K562 (cell line): ENCODE data around the gene PEX6. TPM values are rescaled to one million over a fixed set of nuclear protein-coding genes. Genes with fewer than 3 reads are reported as not detected.

Experiments
- ATAC-seq: fragments of 200-7000 bp; cut with Tn5 transposase; 3 replicates; pipeline ENCODE4 v1.9.1; 2020; ENCODE audit warnings: moderate library complexity
- BruUV-seq: library from RNA; stranded (reverse); fragments of 400-500 nt; replicated peaks from 2 replicates; lab custom pipeline; 2021; lab: Mats Ljungman, UMichigan
- CTCF ChIA-PET: fragments of 300-600 bp; formaldehyde crosslinking; extraction: SDS; loops from one replicate; lab custom pipeline; 2021; ENCODE audit warnings: low intra/inter-chr PET ratio; lab: Yijun Ruan, JAX
- POLR2A ChIA-PET: fragments of 300-600, 350-650 bp; sonication (Branson Sonifier 250); formaldehyde crosslinking; extraction: SDS; loops from one replicate; lab custom pipeline; 2021; ENCODE audit warnings: antibody characterized with exemption, inconsistent platforms; lab: Yijun Ruan, JAX
- DNase-seq, 4 experiments: peaks; one replicate each; pipeline versions ENCODE4 v3.0.0 to v3.0.0-alpha.2; 2011 to 2018; ENCODE audit warnings: low spot score in 3 of 4, mixed read lengths in 3 of 4; ENCODE audit errors: extremely low read depth in 1 of 4
- FAIRE-seq: peaks from 2 replicates; lab custom pipeline; 2011; peaks lifted over from hg19 to GRCh38; lab: Jason Lieb, UNC
- H2AFZ ChIP-seq: 2 replicates; pipeline ENCODE4 v1.6.0; 2011; ENCODE audit warnings: low read depth, low read length, control low read depth, inconsistent platforms
- H3K27ac ChIP-seq: fragments of 200-600 bp; 3 replicates; pipeline ENCODE4 v1.8.0; 2011; ENCODE audit warnings: low read depth, mild to moderate bottlenecking, control low read depth, inconsistent platforms, low read length, moderate library complexity, mixed read lengths; ENCODE audit errors: extremely low read depth
- H3K27me3 ChIP-seq, 2 experiments: fragments of 300-600 bp in 1 of 2; 2 replicates in 1 of 2; 3 replicates in 1 of 2; pipeline versions ENCODE4 v1.6.0 to v1.8.0; 2011; ENCODE audit warnings: inconsistent platforms in 2 of 2, low read length in 2 of 2, mild to moderate bottlenecking in 1 of 2, mixed read lengths in 1 of 2, moderate library complexity in 1 of 2; ENCODE audit not compliant: control insufficient read depth in 2 of 2, insufficient read depth in 2 of 2
- H3K36me3 ChIP-seq: fragments of 300-600 bp; 3 replicates; pipeline ENCODE4 v1.8.0; 2011; ENCODE audit warnings: mild to moderate bottlenecking, low read length, inconsistent platforms; ENCODE audit not compliant: control insufficient read depth, insufficient read depth
- H3K4me1 ChIP-seq, 2 experiments: fragments of 200-600 bp in 1 of 2; replicated peaks in 1 of 2; 2 replicates in 1 of 2; 3 replicates in 1 of 2; pipeline versions ENCODE4 v1.5.1 to v1.8.0; 2011; ENCODE audit warnings: inconsistent platforms in 2 of 2, low read length in 2 of 2, mild to moderate bottlenecking in 1 of 2, mixed read lengths in 1 of 2, moderate library complexity in 1 of 2; ENCODE audit not compliant: control insufficient read depth in 2 of 2, insufficient read depth in 2 of 2
- H3K4me2 ChIP-seq: 2 replicates; pipeline ENCODE4 v1.6.1; 2011; ENCODE audit warnings: low read length, control low read depth, inconsistent platforms, mixed read lengths; ENCODE audit not compliant: insufficient read depth
- H3K4me3 ChIP-seq: fragments of 200-600 bp; sonication (generic), shearing (Covaris generic); 2 replicates; pipeline ENCODE4 v1.5.1; 2016; ENCODE audit warnings: control low read depth, inconsistent platforms
- H3K79me2 ChIP-seq: fragments of 200-600 bp; 3 replicates; pipeline ENCODE4 v1.8.0; 2011; ENCODE audit warnings: low read length, inconsistent platforms; ENCODE audit not compliant: control insufficient read depth, insufficient read depth
- H3K9ac ChIP-seq, 2 experiments: 2 replicates each; pipeline versions ENCODE4 v1.6.0 to v1.6.1; 2011; ENCODE audit warnings: low read depth in 2 of 2, low read length in 2 of 2, control low read depth in 1 of 2, inconsistent platforms in 1 of 2, mild to moderate bottlenecking in 1 of 2, mixed read lengths in 1 of 2; ENCODE audit not compliant: insufficient read depth in 1 of 2
- H3K9me1 ChIP-seq: one replicate; pipeline ENCODE4 v1.6.0; 2011; ENCODE audit warnings: inconsistent platforms, mild to moderate bottlenecking, low read length, moderate library complexity; ENCODE audit not compliant: control insufficient read depth, insufficient read depth
- H3K9me3 ChIP-seq: replicated peaks from 2 replicates; pipeline ENCODE4 v1.5.1; 2011; ENCODE audit warnings: low read depth, low read length, inconsistent platforms; ENCODE audit not compliant: control insufficient read depth, insufficient read depth
- H4K20me1 ChIP-seq: replicated peaks from 2 replicates; pipeline ENCODE4 v1.6.1; 2011; ENCODE audit warnings: low read length, inconsistent platforms, mixed read lengths; ENCODE audit not compliant: control insufficient read depth, insufficient read depth
- CC2D1A ChIP-seq: fragments of 450-650 bp; IDR thresholded peaks from 2 replicates; pipeline ENCODE4 v1.6.1; 2017; ENCODE audit warnings: mild to moderate bottlenecking
- CREB3 ChIP-seq: fragments of 450-650 bp; conservative IDR thresholded peaks from 2 replicates; pipeline ENCODE4 v1.6.1; 2016; ENCODE audit warnings: missing genetic modification characterization, low read depth, mild to moderate bottlenecking, missing compliant biosample characterization, moderate library complexity
- ERF ChIP-seq: fragments of 450-650 bp; formaldehyde crosslinking; IDR thresholded peaks from 2 replicates; pipeline ENCODE4 v1.4.0; 2020; ENCODE audit warnings: mild to moderate bottlenecking, mixed read lengths
- FOXP1 ChIP-seq: sonication (generic); formaldehyde crosslinking; IDR thresholded peaks from 2 replicates; pipeline ENCODE4 v1.8.0; 2022; ENCODE audit warnings: mild to moderate bottlenecking, missing genetic modification reagents
- HMGN3 ChIP-seq: IDR thresholded peaks from 2 replicates; pipeline ENCODE4 v1.6.1; 2011; ENCODE audit warnings: borderline replicate concordance, low read depth, mild to moderate bottlenecking, mixed read lengths, low read length; ENCODE audit not compliant: insufficient read length; ENCODE audit errors: extremely low read depth
- HSF4 ChIP-seq: fragments of 250-450 bp; sonication (Bioruptor Pico); IDR thresholded peaks from 2 replicates; pipeline ENCODE4 v2.1.2; 2022; ENCODE audit warnings: mild to moderate bottlenecking, moderate library complexity, borderline replicate concordance
- IRF9 ChIP-seq: fragments of 450-650 bp; IDR thresholded peaks from 2 replicates; pipeline ENCODE4 v1.6.1; 2016; ENCODE audit warnings: missing biosample characterization, missing genetic modification characterization
- JUN ChIP-seq, 2 experiments: sonication (generic) in 1 of 2; formaldehyde crosslinking in 1 of 2; IDR thresholded peaks; 2 replicates each; pipeline versions ENCODE4 v1.6.1 to v1.8.0; 2012 to 2022; ENCODE audit warnings: borderline replicate concordance in 2 of 2, mild to moderate bottlenecking in 2 of 2, improper control_type of control experiment in 1 of 2, low read depth in 1 of 2, low read length in 1 of 2, missing genetic modification reagents in 1 of 2
- KLF13 ChIP-seq: fragments of 450-650 bp; IDR thresholded peaks from 2 replicates; pipeline ENCODE4 v1.6.1; 2016; ENCODE audit warnings: missing genetic modification characterization, low read depth, mild to moderate bottlenecking, missing compliant biosample characterization, moderate library complexity, borderline replicate concordance
- MAX ChIP-seq: sonication (generic); formaldehyde crosslinking; IDR thresholded peaks from 2 replicates; pipeline ENCODE4 v1.9.0; 2022; ENCODE audit warnings: mild to moderate bottlenecking, missing genetic modification reagents
- MTA1 ChIP-seq: fragments of 450-650 bp; IDR thresholded peaks from 2 replicates; pipeline ENCODE4 v1.6.1; 2017; ENCODE audit warnings: borderline replicate concordance
- NEUROD1 ChIP-seq: fragments of 150-350 bp; IDR thresholded peaks from 2 replicates; pipeline ENCODE4 v1.6.1; 2014; ENCODE audit warnings: borderline replicate concordance, low read length, low read depth; ENCODE audit not compliant: partially characterized antibody
- NR2C1 ChIP-seq, 2 experiments: fragments of 450-650 bp; IDR thresholded peaks; 2 replicates each; pipeline ENCODE4 v1.6.1; 2017; ENCODE audit warnings: mild to moderate bottlenecking in 2 of 2, antibody characterized with exemption in 1 of 2, inconsistent platforms in 1 of 2, missing compliant biosample characterization in 1 of 2, missing genetic modification characterization in 1 of 2
- OTX1 ChIP-seq: fragments of 450-650 bp; formaldehyde crosslinking; IDR thresholded peaks from 2 replicates; pipeline ENCODE4 v1.4.0; 2022; ENCODE audit warnings: mild to moderate bottlenecking
- POLR2B ChIP-seq: fragments of 450-650 bp; IDR thresholded peaks from 2 replicates; pipeline ENCODE4 v1.6.1; 2018; ENCODE audit warnings: low read depth; ENCODE audit not compliant: partially characterized antibody
- PTRF ChIP-seq: fragments of 450-650 bp; IDR thresholded peaks from 2 replicates; pipeline ENCODE4 v1.6.1; 2016; ENCODE audit warnings: mild to moderate bottlenecking, missing genetic modification characterization, missing compliant biosample characterization
- PTTG1 ChIP-seq: fragments of 450-650 bp; IDR thresholded peaks from 2 replicates; pipeline ENCODE4 v1.6.1; 2016; ENCODE audit warnings: low read depth, mild to moderate bottlenecking, missing genetic modification characterization, missing compliant biosample characterization
- RBM39 ChIP-seq: fragments of 200-400 bp; formaldehyde crosslinking; optimal IDR thresholded peaks from 2 replicates; pipeline ENCODE3; 2018; ENCODE audit warnings: low read depth, low read length
- SMAD4 ChIP-seq: fragments of 250-450 bp; sonication (Bioruptor Pico); conservative IDR thresholded peaks from 2 replicates; pipeline ENCODE4 v1.8.0; 2021; ENCODE audit warnings: inconsistent platforms, mild to moderate bottlenecking, moderate library complexity
- ZNF311 ChIP-seq: fragments of 250-450 bp; sonication (Bioruptor Pico); IDR thresholded peaks from 2 replicates; pipeline ENCODE4 v1.4.0; 2020; ENCODE audit warnings: mild to moderate bottlenecking, moderate library complexity
- WGBS: fragments of 100-300 bp; shearing (Covaris generic); methylation state at CpG from one replicate; pipeline ENCODE4 v1.1.6; 2016; ENCODE audit warnings: low coverage, mixed read lengths; ENCODE audit not compliant: insufficient coverage; ENCODE audit errors: missing lambda C conversion rate; 5-methylcytosine and 5-hydroxymethylcytosine counted together
- in situ Hi-C: fragments of 300-500 bp; cut with MboI; formaldehyde crosslinking; loops from 4 replicates; pipeline ENCODE4 v1.15.0; 2018; ENCODE audit warnings: inconsistent platforms, mixed read lengths
- intact Hi-C: fragments of 100-400 bp; cut with micrococcal nuclease; formaldehyde crosslinking; loops from 2 replicates; pipeline ENCODE4 v1.14.2; 2022
- polyA plus RNA-seq, 8 experiments: library from polyadenylated mRNA; depleted of rRNA in 4 of 8; stranded (reverse) in 5 of 8; unstranded in 3 of 8; fragments of >200 nt; fragmentation: Nextera tagmentation in 2 of 8; fragmentation: Illumina TruSeq in 1 of 8; extraction: Ambion mirVana in 2 of 8; extraction: Trizol in 1 of 8; gene quantifications; 2 replicates each; pipeline versions ENCODE4 v1.2.1 to v1.2.3, GENCODE V29; 2011 to 2014; ENCODE audit warnings: inconsistent platforms in 1 of 8, missing spikeins in 1 of 8
- total RNA-seq, 7 experiments: library from RNA; depleted of rRNA in 6 of 7; stranded (reverse); fragments of >200 nt in 6 of 7; fragmentation: Illumina TruSeq in 2 of 7; extraction: Trizol in 2 of 7; gene quantifications; 2 replicates each; pipeline versions ENCODE4 v1.2.1 to v1.2.3, GENCODE V29; 2011 to 2021; ENCODE audit warnings: low replicate concordance in 1 of 7

PEX6 gene
- total and polyA plus RNA-seq, 9 of the 15 experiments (the other 6 are each of a cell fraction or from before 2014, with no cell fraction given): 0.17 to 20.8 (median 6.9) TPM

GRCh38 chr6:42952389-42952788 is 26.6 kb downstream of the PEX6 start:
- no peaks in the 10 kb centered on the region for H4K20me1 ChIP-seq
- DNase-seq (no peak), ATAC-seq (no peak), FAIRE-seq (no peak)
- BruUV-seq: no TSS peak
- H3K36me3 ChIP-seq: no peaks in the 10 kb centered on the region
- H3K79me2 ChIP-seq: no peaks in the 10 kb centered on the region
- no peak overlapping the region for H3K4me3 ChIP-seq
- 62% methylated on average over 4 of the region's 4 CpGs for WGBS
- no peak overlapping the region for H3K9ac ChIP-seq
- H3K9me1 ChIP-seq: no peaks in the 10 kb centered on the region
- in situ Hi-C loops (no loop called here), intact Hi-C loops (no loop called here)
- H3K27ac ChIP-seq: no peak overlapping the region
- no peak overlapping the region for H2AFZ ChIP-seq
- H3K4me1 ChIP-seq: no peaks in the 10 kb centered on the region
- ChIA-PET CTCF (interaction anchor here (0.7 kb wide), 1 partner anchor 430 kb away, joined by 4 read pairs; no protein-coding TSS in a partner anchor), POLR2A (no interaction called here)
- no peak overlapping the region for H3K4me2 ChIP-seq
- no peaks in the 10 kb centered on the region for H3K27me3 ChIP-seq
- no peaks in the 10 kb centered on the region for H3K9me3 ChIP-seq
- no peak for TF ChIP-seq JUN (IDR thresholded peaks at IDR 0.05; ENCODE audit: borderline replicate concordance, low read depth, low read length)
- TF ChIP-seq JUN (CRISPR knock-in tag; IDR thresholded peaks at IDR 0.05; ENCODE audit: borderline replicate concordance): no peak
- TF ChIP-seq RBM39: no peak
- no peak for TF ChIP-seq ZNF311 (CRISPR knock-in tag)
- no peak for TF ChIP-seq MTA1
- TF ChIP-seq POLR2B: no peak
- no peak for TF ChIP-seq NR2C1 (IDR thresholded peaks at IDR 0.05)
- 0 out of 2 replicates have a peak, but pooled peaks have one; percentile 16 for TF ChIP-seq NR2C1 (tag; IDR thresholded peaks at IDR 0.05)
- TF ChIP-seq FOXP1: no peak
- peak; percentile 61 for TF ChIP-seq PTTG1
- TF ChIP-seq IRF9 (tag): 0 out of 2 replicates have a peak, but pooled peaks have one; percentile 12
- 0 out of 2 replicates have a peak, but pooled peaks have one; percentile 22 for TF ChIP-seq SMAD4 (CRISPR knock-in tag)
- TF ChIP-seq HSF4: no peak
- TF ChIP-seq CC2D1A: no peak
- 0 out of 2 replicates have a peak, but pooled peaks have one; percentile 38 for TF ChIP-seq CREB3 (tag)
- no peak for TF ChIP-seq OTX1 (CRISPR knock-in tag)
- no peak for TF ChIP-seq HMGN3
- no peak for TF ChIP-seq MAX (CRISPR knock-in tag)
- no peak for TF ChIP-seq KLF13 (tag)
- TF ChIP-seq NEUROD1: no peak
- no peak for TF ChIP-seq ERF (CRISPR knock-in tag)
- TF ChIP-seq PTRF (tag): peak; percentile 78
